OCI-M2 (cell line): ENCODE measurements around the gene GRIK3.

Experiments
- DNase-seq: peaks from one replicate; lab custom pipeline; 2025; ENCODE audit not compliant: unreplicated experiment; lab: John Stamatoyannopoulos, UW

The GRIK3 gene

GRCh38 chr1:37047542-37047941 lies 13.2 kb upstream of the GRIK3 start:
- DNase-seq, result no peak

GRCh38 chr1:37043101-37043500 lies 8.8 kb upstream of the GRIK3 start:
- no peak for DNase-seq

GRCh38 chr1:37042506-37042905 lies 8.2 kb upstream of the GRIK3 start:
- DNase-seq, result no peak

- DNase-seq, result no peak
Measured at GRCh38 chr1:37041483-37041882, 7.2 kb upstream of the GRIK3 start.

- DNase-seq, result no peak
Measured at GRCh38 chr1:37040773-37041172, 6.5 kb upstream of the GRIK3 start.

GRCh38 chr1:37040261-37040660 lies 5.9 kb upstream of the GRIK3 start:
- DNase-seq, result no peak

GRCh38 chr1:37038227-37039093 lies 4.1 kb upstream of the GRIK3 start:
- DNase-seq, result no peak

GRCh38 chr1:37037690-37038089 lies 3.4 kb upstream of the GRIK3 start:
- DNase-seq, result no peak

- no peak for DNase-seq
Measured at GRCh38 chr1:37036667-37037053, 2.3 kb upstream of the GRIK3 start.

- DNase-seq, result no peak
Measured at GRCh38 chr1:37035796-37036666, 1.7 kb upstream of the GRIK3 start.

GRCh38 chr1:37035014-37035691 lies 838 bp upstream of the GRIK3 start:
- no peak for DNase-seq

- no peak for DNase-seq
Measured at GRCh38 chr1:37033355-37034101, 787 bp downstream of the GRIK3 start.

- DNase-seq, result no peak
Measured at GRCh38 chr1:37032660-37033354, 1.5 kb downstream of the GRIK3 start.

GRCh38 chr1:37031871-37032270 lies 2.4 kb downstream of the GRIK3 start:
- DNase-seq, result no peak

- no peak for DNase-seq
Measured at GRCh38 chr1:37031429-37031828, 2.9 kb downstream of the GRIK3 start.

- DNase-seq, result no peak
Measured at GRCh38 chr1:37028981-37029617, 5.2 kb downstream of the GRIK3 start.

- DNase-seq, result no peak
Measured at GRCh38 chr1:37021502-37021901, 12.8 kb downstream of the GRIK3 start.

GRCh38 chr1:37020653-37021277 lies 13.6 kb downstream of the GRIK3 start:
- DNase-seq, result no peak

- DNase-seq, result no peak
Measured at GRCh38 chr1:37018510-37018909, 15.8 kb downstream of the GRIK3 start.
